ENCODE data around the gene SARS1. TPM values are rescaled to one million over a fixed set of nuclear protein-coding genes. Genes with fewer than 3 reads are reported as not detected.
A peak's percentile ranks its signal among the peaks of the same experiment; 100 is the strongest.

SARS1 gene
- total and polyA plus RNA-seq, 2 experiments from 2014 or later = 103 to 109 TPM

GRCh38 chr1:109252893-109253802 lies 39.4 kb downstream of the SARS1 start:
- Histone ChIP-seq H3K9me3 (ENCODE audit: low read depth) (no peaks in the 10 kb centered on the region), H3K27ac (no peak overlapping the region), H3K4me1 (ENCODE audit: low read depth) (peaks cover 14% of the 10 kb centered on the region), H3K36me3 (no peaks in the 10 kb centered on the region), H3K4me3 (no peak overlapping the region), H3K27me3 (peaks cover 14% of the 10 kb centered on the region)
- peak in 1 of 2 donors; percentile 38 for DNase-seq (ENCODE audit: low read depth in 1 of 2, low spot score in 1 of 2)
- TF ChIP-seq, protein P1, sequence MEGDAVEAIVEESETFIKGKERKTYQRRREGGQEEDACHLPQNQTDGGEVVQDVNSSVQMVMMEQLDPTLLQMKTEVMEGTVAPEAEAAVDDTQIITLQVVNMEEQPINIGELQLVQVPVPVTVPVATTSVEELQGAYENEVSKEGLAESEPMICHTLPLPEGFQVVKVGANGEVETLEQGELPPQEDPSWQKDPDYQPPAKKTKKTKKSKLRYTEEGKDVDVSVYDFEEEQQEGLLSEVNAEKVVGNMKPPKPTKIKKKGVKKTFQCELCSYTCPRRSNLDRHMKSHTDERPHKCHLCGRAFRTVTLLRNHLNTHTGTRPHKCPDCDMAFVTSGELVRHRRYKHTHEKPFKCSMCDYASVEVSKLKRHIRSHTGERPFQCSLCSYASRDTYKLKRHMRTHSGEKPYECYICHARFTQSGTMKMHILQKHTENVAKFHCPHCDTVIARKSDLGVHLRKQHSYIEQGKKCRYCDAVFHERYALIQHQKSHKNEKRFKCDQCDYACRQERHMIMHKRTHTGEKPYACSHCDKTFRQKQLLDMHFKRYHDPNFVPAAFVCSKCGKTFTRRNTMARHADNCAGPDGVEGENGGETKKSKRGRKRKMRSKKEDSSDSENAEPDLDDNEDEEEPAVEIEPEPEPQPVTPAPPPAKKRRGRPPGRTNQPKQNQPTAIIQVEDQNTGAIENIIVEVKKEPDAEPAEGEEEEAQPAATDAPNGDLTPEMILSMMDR (IDR thresholded peaks at IDR 0.05; ENCODE audit: low read depth, low read length) = no peak

DNA sequence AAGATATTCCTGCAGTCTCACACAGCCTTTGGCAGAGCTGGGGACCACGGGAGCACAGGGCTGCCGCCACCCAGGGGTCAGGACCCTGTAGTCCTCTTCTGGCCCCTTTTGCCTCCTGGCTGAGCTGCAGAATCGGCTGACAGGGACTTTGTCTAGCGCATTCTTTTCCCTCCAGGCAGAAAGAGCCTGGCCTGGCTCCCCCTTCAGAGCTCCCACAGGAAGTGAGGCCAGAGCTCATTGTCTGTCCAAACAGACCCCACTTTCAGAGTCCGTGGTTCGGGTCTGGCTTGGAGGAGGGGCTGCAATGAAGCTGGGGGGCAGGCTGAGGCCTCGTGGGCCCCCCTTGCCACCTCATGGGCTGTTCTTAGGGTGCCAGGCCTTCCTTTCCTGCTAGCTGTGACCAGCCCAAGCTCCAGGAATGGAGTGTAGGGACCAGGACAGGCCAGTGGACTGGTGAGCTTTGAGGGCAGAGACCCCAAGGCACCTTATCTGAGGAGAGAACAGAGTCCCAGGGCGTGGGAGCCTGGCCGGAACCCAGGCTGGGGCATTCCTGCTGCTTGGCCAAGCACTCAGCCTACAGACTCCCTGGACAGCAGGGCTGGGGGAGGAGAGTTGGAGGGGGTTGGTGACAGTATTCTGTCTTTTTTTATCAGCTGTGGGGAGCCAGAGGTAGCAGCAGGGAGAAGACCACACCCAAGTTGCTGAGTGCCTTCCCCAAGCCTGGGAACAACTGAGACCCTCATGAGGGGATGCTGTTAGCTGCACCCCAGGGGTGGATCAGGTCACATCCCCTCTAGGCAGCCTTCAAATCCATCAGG lies 40.3 kb downstream of the SARS1 start:
- peak; percentile 35 to 45 for DNase-seq (ENCODE audit: low read depth in 1 of 2, low spot score in 1 of 2)
- H3K4me3 ChIP-seq = no peak overlapping the region
- no peaks in the 10 kb centered on the region for H3K9me3 ChIP-seq (ENCODE audit: low read depth)
- H3K4me1 ChIP-seq (ENCODE audit: low read depth) = peaks cover 14% of the 10 kb centered on the region
- H3K36me3 ChIP-seq = no peaks in the 10 kb centered on the region
- H3K27me3 ChIP-seq = peaks cover 14% of the 10 kb centered on the region
- no peak overlapping the region for H3K27ac ChIP-seq
- TF ChIP-seq, protein P1 (IDR thresholded peaks at IDR 0.05; ENCODE audit: low read depth, low read length) = no peak

DNA sequence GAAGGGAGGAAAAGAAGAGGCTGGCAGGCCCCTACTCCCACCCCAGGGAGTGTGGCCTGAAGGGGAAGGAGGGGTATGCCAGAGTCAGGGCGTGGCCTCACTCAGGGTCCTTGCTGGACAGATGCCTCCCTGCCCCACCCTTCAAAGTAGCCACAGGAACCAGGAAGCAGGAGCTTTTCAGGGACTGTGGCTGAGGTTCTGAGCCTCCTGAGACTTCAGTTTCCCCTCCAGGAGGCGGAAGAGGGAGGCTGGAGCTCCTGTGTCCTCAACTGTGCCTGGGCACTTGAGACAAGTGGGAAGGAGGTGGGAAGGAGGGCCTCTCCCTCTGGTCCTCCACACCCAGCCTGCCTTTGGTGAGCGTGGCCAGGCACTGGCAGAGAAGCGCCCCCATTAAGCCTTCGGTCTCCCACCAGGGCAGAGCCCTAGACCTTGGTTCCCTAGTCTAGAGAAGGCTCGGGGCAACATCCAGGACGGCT lies 40.9 kb downstream of the SARS1 start:
- H3K27ac ChIP-seq = no peak overlapping the region
- no peak for DNase-seq (ENCODE audit: low read depth in 1 of 2, low spot score in 1 of 2)
- H3K4me1 ChIP-seq (ENCODE audit: low read depth) = peaks cover 14% of the 10 kb centered on the region
- H3K27me3 ChIP-seq = peaks cover 14% of the 10 kb centered on the region
- TF ChIP-seq, protein P1 (IDR thresholded peaks at IDR 0.05; ENCODE audit: low read depth, low read length) = no peak
- no peaks in the 10 kb centered on the region for H3K36me3 ChIP-seq
- no peak overlapping the region for H3K4me3 ChIP-seq
- no peaks in the 10 kb centered on the region for H3K9me3 ChIP-seq (ENCODE audit: low read depth)

GRCh38 chr1:109255097-109255651 lies 41.5 kb downstream of the SARS1 start:
- Histone ChIP-seq H3K9me3 (ENCODE audit: low read depth) (no peaks in the 10 kb centered on the region), H3K4me3 (no peak overlapping the region), H3K36me3 (no peaks in the 10 kb centered on the region), H3K27me3 (peaks cover 12% of the 10 kb centered on the region), H3K27ac (no peak overlapping the region), H3K4me1 (ENCODE audit: low read depth) (peaks cover 14% of the 10 kb centered on the region)
- peak in 1 of 2 donors; percentile 8 for DNase-seq (ENCODE audit: low read depth in 1 of 2, low spot score in 1 of 2)
- TF ChIP-seq, protein P1 (IDR thresholded peaks at IDR 0.05; ENCODE audit: low read depth, low read length) = peak; percentile 6

- Histone ChIP-seq H3K36me3 (no peaks in the 10 kb centered on the region), H3K4me1 (ENCODE audit: low read depth) (peaks cover 14% of the 10 kb centered on the region), H3K27me3 (peaks cover 7% of the 10 kb centered on the region), H3K27ac (no peak overlapping the region), H3K4me3 (no peak overlapping the region), H3K9me3 (ENCODE audit: low read depth) (no peaks in the 10 kb centered on the region)
- no peak for DNase-seq (ENCODE audit: low read depth in 1 of 2, low spot score in 1 of 2)
- TF ChIP-seq, protein P1 (IDR thresholded peaks at IDR 0.05; ENCODE audit: low read depth, low read length) = no peak
Measured at GRCh38 chr1:109255678-109256077, 42.0 kb downstream of the SARS1 start.

Measured in cardiac muscle cell (in vitro differentiated cells and primary cell).